NCI-H2171 treated with DMSO at 0.1 percent for 48 hours (cell line): Measurements from ENCODE around the gene RHAG.
A peak's percentile ranks its signal among the peaks of the same experiment; 100 is the strongest.
"Not testable (repeated sequence)": the region's sequence is repeated elsewhere in the genome, so short reads cannot be mapped to it uniquely, and the experiment has no call there.

Experiments
- DNase-seq: peaks from one replicate; lab custom pipeline; 2025; lab: John Stamatoyannopoulos, UW

RHAG gene

DNA sequence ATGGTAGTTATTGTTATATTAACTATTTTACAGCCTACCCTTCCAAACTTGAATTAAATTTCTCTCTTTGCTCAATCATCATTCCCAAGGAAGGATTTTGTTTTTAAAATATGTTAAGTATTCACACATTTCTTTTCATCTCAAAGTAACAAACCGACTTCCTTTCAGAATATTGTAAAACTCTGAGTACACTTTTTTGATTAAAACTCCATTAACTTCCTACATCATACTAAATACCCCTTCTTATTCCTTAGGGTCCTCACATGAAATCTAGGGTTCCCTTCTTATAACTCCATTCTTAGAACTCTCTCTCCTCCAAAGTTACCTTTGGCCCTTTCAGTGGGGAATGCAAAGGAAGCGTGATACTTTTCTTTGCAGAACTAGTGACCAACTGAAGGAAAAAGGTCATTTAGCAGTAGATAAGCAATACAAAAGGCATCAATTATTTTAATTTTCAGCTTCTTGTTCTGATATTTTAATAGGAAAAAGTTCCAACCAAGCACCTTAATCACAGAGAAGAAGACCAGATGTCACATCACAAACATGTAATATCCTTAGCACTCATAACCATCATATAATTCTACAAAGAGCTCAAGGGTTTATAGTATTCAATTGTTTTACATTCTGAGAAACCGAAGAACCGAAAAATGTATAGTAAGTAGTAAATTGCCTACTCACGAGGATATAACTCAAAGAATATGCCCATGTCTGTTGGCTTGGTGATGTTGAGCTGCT, 494 bp downstream of the RHAG start:
- no peak for DNase-seq

DNA sequence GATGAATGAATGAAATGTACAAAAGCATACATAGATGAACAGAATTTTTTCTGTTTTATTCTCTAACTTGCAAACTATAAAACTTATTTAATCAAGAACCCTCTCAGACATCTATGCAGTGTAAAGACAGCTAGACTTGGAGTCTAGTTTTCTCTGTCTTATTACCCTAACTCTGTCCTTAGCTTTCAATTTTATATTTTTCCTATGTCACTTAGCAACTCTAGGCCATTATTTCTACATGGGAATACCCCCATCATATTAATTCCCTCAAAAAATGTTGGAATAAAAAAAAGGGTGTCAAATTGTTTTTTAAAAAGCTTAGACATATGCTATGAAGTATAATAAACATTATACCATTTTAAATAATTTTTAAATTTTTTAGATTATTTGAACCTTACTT, 1.2 kb downstream of the RHAG start:
- DNase-seq: no peak

DNA sequence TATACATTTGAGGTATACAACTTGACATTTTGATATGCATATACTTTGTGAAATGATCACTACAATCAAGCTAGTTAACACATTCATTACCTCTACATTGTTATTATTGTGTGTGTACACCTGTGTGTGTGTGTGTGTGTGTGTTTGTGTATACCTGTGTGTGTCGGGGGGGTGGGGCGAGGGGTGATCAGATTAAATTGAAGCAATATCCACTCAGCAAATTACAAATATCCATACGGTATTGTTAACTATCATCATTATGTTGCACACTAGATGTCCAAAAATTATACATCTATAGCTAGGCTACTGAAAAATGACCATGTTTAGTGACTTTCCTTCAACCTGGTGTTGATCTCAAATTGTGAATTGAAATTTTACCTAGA, 1.8 kb downstream of the RHAG start:
- no peak for DNase-seq

DNA sequence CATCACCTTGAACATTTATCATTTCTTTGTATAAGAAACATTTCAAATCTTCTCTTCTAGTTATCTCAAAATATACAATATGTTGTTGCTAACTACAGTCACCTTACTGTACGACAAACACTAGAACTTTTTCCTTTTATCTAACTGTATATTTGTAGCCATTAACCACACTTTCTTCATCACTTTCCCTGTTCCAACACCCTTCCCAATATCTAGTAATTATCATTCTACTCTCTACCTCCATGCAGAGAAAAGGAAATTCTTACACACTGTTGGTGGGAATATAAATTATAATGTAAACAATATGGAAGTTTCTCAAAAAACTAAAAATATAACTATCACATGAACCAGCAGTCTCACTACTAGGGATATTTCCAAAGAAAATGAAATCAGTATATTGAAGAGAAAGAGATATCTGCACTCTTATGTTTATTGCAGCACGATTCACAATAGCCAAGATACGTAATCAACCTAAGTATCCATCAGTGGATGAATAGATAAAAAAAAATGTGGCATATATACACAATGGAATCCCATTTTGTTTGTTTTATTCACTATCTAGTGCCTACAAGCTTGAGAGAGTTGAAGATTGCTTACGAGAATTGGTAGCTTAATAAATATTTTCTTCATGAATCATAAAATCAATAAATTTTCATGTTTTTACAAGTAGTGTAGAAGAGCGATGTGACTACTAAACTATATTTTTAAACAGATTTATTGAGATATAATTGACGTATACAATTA, 2.4 kb downstream of the RHAG start:
- no peak for DNase-seq

DNA sequence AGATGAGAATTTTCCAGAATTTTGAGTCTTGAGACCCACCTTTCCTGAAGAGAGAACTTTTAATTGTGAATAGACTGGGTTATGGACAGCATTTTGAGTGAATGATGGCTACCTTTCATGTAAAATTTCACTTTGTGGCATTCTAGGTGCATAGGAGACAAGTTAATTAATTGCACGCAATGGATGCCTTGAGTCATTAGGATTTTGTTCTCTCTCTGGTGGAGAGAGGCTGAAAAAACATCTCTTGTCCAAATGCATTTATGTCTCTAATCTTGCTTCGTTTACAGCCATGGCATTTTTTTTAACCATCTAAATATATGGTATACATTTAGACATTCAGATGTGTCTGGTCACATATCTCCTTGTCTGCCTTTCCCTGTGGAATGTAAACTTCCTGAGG, 3.1 kb downstream of the RHAG start:
- DNase-seq: no peak

DNA sequence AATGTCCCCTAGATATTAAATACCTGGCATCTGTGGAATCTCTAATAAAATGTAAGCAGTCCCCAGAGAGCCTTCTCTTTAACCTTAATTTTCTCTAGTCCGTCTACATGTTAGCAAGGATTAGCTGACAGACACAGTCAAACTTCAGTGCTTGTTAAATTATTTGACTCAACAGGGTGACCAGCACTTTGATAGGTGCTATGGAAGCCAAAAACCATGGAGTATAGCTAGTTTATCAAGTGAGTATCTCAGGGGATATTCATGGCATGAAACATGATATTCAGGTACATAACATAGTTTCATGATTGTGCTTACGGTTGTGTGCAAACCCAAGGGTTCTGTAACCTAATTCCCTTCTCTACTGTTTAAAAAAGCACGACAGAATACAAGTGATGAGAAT, 3.9 kb downstream of the RHAG start:
- DNase-seq: no peak

DNA sequence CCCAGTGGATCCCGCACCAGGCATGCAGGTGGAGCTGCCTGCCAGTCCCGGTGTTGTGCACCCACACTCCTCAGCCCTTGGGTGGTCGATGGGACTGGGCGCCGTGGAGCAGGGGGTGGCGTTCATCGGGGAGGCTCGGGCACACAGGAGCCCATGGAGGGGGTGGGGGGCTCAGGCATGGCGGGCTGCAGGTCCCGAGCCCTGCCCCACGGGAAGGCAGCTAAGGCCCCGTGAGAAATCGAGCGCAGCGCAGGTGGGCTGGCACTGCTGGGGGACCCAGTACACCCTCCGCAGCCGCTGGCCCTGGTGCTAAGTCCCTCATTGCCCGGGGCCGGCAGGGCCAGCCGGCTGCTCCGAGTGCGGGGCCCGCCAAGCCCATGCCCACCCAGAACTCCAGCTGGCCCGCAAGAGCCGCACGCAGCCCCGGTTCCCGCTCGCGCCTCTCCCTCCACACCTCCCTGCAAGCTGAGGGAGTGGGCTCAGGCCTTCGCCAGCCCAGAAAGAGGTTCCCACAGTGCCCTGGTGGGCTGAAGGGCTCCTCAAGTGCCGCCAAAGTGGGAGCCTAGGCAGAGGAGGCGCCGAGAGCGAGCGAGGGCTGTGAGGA, 7.1 kb downstream of the RHAG start:
- not testable (repeated sequence) for DNase-seq

DNA sequence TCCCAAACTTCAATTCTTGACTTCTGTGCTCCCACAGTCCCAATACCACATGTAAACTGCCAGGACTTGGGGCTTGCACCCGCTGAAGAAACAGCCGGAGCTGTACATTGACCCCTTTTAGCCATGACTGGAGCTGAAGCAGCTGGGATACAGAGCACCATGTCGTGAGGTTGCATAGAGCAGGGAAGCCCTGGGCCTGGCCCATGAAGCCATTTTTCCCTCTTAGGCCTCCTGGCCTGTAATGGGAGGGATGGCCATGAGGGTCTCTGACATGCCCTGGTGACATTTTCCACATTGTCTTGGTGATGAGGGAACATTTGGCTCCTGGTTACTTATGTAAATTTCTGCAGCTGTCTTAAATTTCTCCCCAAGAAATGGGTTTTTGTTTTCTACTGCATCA, 9.8 kb downstream of the RHAG start:
- DNase-seq: no peak

DNA sequence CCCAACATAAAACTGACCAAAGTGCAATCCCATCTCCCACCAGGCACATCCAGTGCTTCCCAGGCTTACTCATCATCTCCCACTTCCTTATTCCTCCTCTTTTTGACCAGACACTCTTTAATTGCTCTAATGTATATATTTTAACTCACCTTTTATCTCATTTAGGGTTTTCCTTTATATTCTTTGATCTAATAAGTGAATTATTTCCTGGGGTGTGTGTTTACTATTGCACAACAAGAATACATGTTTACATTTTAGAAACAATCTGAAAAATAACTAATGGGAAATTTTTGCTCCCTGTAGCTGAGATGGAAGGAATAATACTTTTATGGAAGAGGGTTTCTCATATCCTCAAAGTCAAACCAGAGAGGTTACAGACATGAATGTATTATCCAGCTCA, 18.4 kb downstream of the RHAG start:
- DNase-seq: no peak

DNA sequence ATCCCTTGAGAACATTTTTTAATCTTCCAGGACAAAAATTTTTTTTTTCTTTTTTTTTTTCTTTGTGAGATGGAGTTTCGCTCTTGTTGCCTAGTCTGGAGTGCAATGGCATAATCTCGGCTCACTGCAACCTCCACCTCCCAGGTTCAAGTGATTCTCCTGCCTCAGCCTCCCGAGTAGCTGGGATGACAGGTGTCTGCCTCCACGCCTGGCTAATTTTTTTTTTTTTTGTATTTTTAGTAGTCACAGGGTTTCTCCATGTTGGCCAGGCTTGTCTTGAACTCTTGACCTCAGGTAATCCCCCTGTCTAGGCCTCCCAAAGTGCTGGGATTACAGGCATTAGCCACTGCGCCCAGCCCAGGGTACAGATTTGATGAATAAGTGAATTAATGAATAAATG, 22.5 kb downstream of the RHAG start:
- DNase-seq: not testable (repeated sequence)

DNA sequence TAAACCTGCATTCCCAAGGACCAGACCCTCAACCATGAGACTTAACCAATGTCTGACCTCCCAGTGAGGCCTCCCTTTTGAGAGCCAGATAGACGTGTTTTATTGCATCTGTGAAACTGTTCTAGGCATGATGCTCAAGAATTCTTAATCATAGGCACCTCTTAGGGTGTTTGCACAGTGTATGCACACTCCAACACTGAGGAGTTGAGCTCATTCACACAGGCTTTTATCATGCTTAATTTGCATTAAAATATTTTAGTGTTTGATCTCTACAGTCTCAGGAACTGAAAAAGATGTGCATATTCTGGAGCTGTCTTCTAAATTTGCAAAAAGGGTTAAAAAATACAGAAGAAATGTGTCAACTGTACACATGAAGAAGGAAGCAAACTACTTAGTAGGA, 27.4 kb downstream of the RHAG start:
- no peak for DNase-seq

DNA sequence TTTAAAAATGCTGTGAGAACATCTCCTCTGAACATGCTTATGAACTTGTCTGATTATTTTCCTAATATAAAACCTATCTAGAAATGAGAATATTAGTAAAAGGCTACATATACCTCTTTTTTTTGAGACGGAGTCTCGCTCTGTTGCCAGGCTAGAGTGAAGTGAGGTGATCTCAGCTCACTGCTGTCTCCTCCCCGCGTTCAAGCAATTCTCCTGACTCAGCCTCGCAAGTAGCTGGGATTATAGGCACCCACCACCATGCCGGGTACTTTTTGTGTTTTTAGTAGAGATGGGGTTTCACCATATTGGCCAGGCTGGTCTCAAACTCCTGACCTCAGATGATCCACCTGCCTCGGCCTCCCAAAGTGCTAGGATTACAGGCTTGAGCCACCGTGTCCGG, 28.4 kb downstream of the RHAG start:
- not testable (repeated sequence) for DNase-seq

DNA sequence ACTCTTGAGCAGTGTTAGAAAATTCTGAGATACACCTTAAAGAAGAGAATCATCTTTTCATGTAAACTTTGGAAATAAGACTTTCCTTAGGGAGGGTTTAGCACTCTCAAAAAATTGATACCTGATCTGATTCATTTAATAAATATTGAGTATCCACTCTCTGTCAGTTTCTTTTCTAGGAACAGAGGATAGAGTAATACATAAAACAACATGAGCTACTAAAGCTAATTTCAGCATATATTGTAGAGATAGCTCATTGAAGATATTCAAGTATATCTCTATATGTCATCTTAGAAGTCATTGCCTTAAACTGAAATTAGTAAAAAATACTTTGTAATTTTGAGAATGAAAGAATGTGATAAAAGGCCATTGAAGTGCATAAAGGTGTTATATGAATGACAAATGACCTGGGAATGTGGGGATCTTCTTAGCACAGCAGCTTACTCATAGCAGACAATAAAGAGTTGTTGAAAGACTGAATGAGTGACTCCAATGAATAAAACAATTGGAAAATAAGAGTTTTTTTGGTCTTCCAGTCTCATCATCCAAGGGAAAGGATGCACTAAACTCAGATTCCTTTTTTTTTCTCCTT, 29.2 kb downstream of the RHAG start:
- DNase-seq: no peak

DNA sequence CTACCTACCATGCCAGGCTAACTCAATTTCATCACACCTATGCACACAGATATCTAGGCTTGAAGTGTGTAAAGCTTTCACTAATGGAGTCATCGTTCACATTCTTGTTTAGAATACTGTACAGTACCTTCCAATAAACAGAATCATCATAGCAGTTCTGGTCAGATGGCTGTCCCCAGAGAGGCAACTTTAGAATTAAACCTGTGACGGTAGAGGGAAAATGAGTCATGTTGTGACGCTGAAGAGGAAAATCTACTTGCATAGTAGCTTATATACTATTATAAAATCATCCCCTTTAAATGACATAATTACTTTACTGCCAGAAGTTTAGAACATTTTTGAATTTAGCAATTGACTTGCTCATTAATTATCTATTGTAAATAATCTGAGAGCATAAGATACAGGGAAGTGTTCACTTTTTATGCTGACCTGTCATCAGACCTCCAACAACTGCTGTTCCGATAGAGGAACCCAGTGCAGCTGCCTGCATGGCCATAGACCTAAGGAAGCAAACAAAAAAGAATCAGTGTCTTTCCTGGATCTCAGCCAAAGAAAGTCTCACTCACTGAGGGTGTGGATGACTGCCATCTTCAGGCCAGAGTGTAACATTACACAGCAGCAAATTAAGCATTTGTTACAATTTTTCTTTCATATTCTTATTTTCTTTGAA, 29.8 kb downstream of the RHAG start:
- DNase-seq: peak; percentile 60

DNA sequence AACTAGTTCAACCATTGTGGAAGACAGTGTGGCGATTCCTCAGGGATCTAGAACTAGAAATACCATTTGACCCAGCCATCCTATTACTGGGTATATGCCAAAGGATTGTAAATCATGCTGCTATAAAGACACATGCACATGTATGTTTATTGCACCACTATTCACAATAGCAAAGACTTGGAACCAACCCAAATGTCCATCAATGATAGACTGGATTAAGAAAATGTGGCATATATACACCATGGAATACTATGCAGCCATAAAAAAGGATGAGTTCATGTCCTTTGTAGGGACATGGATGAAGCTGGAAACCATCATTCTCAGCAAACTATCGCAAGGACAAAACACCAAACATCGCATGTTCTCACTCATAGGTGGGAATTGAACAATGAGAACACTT, 32.6 kb downstream of the RHAG start:
- DNase-seq: not testable (repeated sequence)

DNA sequence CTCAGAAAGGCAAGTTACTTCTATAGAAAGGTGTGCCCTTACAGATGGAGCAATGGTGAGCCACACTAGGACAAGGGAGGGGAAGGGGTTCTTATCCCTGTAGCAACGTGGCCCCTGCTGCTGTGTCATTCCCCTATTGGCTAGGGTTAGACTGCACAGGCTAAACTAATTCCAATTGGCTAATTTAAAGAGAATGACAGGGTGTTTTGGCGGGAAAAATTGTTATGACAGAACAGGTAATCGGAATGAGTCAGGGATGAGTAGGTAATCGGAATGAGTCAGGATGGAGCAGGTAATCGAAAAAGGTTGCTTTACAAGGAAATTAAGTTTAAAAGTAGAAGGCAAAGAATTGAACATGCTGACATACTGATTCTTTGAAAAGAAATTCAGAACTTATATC, 49.4 kb downstream of the RHAG start:
- DNase-seq: not testable (repeated sequence)

DNA sequence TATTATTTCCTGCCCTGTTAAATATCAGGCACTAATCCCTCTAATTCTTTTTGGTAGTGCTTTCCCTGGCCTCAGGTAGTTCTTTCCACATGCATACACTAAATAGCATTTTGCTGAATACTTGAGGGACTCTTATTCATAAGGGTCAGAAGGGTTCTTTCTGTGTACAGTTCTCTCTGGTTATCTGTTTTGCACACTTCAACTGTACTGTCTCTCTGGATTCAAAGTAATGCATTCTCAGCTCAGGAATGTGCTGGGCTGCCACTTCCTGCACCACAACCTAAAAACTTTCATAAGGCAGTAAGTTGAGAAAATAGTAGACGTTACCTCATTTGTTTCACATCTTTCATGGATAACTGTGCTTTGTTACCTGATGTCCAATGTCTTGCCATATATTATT, 54.1 kb downstream of the RHAG start:
- no peak for DNase-seq

DNA sequence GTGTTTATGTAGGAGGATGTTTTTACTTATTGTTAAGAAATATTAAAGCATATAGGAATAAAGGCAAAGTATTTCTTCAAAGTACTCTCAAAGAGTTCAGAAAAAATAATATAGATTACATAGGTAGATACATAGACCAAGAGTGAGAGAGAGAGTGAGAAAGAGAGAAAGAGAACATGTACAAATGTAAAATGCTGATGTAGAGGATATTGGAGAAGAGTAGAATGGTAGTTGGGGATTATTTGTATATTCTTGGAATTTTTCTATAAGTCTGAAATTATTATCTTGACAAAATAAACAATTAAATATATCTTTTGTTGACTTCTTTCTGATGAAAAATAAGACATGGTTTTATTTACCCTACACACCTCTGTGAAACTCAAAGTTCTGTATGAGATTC, 57.0 kb downstream of the RHAG start:
- DNase-seq: no peak

DNA sequence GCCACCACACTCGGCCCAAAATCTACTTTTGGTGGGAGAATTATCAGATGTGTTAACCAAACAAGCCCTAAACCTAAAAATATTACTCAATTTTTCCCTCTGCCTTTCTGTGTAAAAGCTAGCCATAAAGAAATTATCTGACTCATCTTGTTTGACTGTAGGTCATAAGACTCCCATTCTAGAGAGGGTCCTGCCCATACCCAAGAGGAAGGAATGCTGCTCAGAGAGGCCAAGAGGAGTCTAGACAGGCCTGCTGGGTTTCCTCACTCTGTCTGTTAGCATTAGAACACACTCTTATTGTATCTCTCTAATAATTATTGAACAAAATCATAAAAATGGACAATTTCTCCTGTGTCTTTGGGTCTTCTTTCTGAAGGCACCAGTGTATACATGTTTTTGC, 60.0 kb downstream of the RHAG start:
- no peak for DNase-seq

DNA sequence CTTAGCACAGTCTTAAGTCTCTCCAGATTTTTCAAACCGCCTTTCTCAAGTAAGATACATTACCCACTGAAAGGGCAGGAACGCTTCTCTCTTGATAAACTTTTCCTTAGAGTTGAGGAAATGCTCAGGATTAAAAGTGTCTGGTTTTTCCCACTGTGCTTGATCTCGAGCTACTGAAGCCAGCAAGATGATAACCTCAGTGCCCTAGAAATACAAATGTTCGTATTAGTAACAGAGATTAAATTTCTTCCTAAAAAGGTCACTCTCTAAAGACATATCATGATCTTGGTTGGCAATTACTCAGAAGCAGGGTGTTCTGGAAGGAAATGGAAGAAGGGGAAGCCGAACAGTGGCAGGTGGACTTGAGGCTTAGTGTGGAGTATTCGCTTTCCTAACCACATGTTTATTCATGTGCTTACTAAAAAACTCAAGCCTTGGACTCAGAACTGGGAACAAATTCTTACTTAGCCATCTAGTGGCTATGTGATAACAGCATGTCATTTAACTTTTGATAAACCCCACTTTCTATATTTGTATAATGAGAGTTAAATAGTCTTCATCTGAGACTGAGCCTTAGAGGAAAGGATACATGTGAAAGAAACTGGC, 66.1 kb downstream of the RHAG start:
- DNase-seq: no peak

DNA sequence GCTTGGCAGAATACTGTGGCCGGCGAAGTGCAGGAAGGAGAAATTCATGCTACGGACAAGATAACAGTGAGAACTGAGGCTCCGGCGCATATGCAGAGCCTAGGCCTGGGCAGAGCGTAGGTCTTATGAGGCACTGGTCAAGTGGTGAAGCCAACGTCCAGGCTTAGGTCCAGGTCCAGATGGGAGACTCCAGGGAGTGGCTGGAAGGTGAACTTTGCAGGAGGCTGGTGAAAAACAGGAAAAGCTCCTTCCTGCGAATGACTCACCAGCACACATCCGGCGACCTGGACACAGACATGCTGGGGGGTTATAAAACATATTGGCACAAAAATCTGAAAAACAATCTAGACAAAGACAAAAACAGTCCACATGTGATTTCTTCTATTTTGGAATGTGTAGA, 70.8 kb downstream of the RHAG start:
- DNase-seq: no peak

DNA sequence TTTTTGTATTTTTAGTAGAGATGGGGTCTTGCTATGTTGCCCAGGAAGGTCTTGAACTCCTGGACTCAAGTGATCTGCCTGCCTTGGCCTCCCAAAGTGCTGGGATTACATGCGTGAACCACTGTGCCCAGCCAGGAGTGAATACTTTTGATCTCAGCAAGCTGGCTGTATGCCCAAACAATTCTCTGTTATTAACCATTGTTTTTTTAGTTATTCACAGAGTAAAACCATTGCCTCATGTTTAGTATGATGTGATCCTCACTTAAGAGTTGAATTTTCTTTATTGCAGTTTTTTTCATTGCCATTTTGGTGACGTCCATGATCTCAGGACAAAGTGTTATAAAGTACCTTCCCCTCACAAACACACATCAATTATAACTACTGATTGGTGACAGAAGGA, 71.4 kb downstream of the RHAG start:
- DNase-seq: no peak
